ENCODE data around the gene RFX2.

- TF ChIP-seq CTCF (IDR thresholded peaks at IDR 0.05) = no peak
- no peak for TF ChIP-seq POLR2A (IDR thresholded peaks at IDR 0.05; ENCODE audit: low read depth)
These were observed 156.0 kb downstream of the RFX2 start for GRCh38 chr19:5954293-5954692.
